ENCODE results near the gene CD83. TPM values are rescaled to one million over a fixed set of nuclear protein-coding genes. Genes with fewer than 3 reads are reported as not detected.

Gene CD83
- total RNA-seq, 1 experiment from 2014 or later, result 5.5 TPM

DNA sequence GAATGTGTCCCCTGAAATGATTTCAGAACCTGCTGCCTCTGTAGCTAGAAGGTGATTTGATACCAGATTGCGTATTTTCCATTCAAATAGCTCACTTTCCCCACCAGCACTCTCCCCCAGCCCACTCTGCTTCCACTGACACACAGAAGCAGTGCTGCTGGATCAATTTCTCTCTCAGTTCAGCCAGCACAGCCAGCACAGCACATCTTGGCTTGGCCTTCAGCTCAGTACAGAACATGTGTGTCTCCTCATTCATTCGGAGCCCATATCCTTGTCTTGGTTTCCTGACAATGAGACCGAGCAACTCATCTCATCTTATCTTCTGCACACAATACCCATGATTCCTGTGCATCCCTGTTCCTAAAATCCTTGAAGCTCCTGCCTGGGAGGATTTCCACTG is 33.8 kb upstream of the CD83 start (continued):
- TF ChIP-seq FOXJ3 (CRISPR knock-in tag; IDR thresholded peaks at IDR 0.05; ENCODE audit: borderline replicate concordance), result no peak
- no peak for TF ChIP-seq JUN (CRISPR knock-in tag; IDR thresholded peaks at IDR 0.05)
- no peak for TF ChIP-seq EMX1 (CRISPR knock-in tag; IDR thresholded peaks at IDR 0.05)
- no peak for TF ChIP-seq OVOL2 (CRISPR knock-in tag; IDR thresholded peaks at IDR 0.05; ENCODE audit: borderline replicate concordance)
- TF ChIP-seq, protein P1, sequence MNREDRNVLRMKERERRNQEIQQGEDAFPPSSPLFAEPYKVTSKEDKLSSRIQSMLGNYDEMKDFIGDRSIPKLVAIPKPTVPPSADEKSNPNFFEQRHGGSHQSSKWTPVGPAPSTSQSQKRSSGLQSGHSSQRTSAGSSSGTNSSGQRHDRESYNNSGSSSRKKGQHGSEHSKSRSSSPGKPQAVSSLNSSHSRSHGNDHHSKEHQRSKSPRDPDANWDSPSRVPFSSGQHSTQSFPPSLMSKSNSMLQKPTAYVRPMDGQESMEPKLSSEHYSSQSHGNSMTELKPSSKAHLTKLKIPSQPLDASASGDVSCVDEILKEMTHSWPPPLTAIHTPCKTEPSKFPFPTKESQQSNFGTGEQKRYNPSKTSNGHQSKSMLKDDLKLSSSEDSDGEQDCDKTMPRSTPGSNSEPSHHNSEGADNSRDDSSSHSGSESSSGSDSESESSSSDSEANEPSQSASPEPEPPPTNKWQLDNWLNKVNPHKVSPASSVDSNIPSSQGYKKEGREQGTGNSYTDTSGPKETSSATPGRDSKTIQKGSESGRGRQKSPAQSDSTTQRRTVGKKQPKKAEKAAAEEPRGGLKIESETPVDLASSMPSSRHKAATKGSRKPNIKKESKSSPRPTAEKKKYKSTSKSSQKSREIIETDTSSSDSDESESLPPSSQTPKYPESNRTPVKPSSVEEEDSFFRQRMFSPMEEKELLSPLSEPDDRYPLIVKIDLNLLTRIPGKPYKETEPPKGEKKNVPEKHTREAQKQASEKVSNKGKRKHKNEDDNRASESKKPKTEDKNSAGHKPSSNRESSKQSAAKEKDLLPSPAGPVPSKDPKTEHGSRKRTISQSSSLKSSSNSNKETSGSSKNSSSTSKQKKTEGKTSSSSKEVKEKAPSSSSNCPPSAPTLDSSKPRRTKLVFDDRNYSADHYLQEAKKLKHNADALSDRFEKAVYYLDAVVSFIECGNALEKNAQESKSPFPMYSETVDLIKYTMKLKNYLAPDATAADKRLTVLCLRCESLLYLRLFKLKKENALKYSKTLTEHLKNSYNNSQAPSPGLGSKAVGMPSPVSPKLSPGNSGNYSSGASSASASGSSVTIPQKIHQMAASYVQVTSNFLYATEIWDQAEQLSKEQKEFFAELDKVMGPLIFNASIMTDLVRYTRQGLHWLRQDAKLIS (CRISPR knock-in tag; IDR thresholded peaks at IDR 0.05; ENCODE audit: borderline replicate concordance), result no peak
- TF ChIP-seq, protein P2, sequence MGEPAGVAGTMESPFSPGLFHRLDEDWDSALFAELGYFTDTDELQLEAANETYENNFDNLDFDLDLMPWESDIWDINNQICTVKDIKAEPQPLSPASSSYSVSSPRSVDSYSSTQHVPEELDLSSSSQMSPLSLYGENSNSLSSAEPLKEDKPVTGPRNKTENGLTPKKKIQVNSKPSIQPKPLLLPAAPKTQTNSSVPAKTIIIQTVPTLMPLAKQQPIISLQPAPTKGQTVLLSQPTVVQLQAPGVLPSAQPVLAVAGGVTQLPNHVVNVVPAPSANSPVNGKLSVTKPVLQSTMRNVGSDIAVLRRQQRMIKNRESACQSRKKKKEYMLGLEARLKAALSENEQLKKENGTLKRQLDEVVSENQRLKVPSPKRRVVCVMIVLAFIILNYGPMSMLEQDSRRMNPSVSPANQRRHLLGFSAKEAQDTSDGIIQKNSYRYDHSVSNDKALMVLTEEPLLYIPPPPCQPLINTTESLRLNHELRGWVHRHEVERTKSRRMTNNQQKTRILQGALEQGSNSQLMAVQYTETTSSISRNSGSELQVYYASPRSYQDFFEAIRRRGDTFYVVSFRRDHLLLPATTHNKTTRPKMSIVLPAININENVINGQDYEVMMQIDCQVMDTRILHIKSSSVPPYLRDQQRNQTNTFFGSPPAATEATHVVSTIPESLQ (CRISPR knock-in tag; IDR thresholded peaks at IDR 0.05), result no peak

DNA sequence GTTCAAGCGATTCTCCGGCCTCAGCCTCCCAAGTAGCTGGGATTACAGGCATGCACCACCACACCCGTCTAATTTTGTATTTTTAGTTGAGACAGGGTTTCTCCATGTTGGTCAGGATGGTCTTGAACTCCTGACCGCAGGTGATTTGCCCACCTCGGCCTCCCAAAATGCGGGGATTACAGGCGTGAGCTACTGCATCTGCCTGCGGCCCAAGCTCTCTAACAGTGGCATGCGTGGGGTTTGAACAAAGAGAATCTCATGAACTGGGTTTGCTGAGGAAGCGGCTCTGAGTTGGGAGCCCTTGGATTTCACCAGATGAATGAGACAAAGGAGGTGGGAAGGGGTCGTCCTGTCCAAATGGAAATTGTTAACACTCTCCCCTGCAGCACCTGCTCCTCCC is 33.2 kb upstream of the CD83 start:
- ChIA-PET CTCF (interaction anchor here (2.4 to 2.7 kb wide), 2 partner anchors 18 to 176 kb away, joined by 10 to 14 read pairs; no protein-coding TSS in a partner anchor), POLR2A (no interaction called here)
- TF ChIP-seq, protein P1 (CRISPR knock-in tag; IDR thresholded peaks at IDR 0.05; ENCODE audit: borderline replicate concordance), result no peak
- no peak for TF ChIP-seq FOXJ3 (CRISPR knock-in tag; IDR thresholded peaks at IDR 0.05; ENCODE audit: borderline replicate concordance)
- TF ChIP-seq, protein P3, sequence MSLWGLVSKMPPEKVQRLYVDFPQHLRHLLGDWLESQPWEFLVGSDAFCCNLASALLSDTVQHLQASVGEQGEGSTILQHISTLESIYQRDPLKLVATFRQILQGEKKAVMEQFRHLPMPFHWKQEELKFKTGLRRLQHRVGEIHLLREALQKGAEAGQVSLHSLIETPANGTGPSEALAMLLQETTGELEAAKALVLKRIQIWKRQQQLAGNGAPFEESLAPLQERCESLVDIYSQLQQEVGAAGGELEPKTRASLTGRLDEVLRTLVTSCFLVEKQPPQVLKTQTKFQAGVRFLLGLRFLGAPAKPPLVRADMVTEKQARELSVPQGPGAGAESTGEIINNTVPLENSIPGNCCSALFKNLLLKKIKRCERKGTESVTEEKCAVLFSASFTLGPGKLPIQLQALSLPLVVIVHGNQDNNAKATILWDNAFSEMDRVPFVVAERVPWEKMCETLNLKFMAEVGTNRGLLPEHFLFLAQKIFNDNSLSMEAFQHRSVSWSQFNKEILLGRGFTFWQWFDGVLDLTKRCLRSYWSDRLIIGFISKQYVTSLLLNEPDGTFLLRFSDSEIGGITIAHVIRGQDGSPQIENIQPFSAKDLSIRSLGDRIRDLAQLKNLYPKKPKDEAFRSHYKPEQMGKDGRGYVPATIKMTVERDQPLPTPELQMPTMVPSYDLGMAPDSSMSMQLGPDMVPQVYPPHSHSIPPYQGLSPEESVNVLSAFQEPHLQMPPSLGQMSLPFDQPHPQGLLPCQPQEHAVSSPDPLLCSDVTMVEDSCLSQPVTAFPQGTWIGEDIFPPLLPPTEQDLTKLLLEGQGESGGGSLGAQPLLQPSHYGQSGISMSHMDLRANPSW (CRISPR knock-in tag; conservative IDR thresholded peaks at IDR 0.05; ENCODE audit: low read depth), result no peak
- TF ChIP-seq SP1 (CRISPR knock-in tag; conservative IDR thresholded peaks at IDR 0.05), result no peak
- TF ChIP-seq, protein P4, sequence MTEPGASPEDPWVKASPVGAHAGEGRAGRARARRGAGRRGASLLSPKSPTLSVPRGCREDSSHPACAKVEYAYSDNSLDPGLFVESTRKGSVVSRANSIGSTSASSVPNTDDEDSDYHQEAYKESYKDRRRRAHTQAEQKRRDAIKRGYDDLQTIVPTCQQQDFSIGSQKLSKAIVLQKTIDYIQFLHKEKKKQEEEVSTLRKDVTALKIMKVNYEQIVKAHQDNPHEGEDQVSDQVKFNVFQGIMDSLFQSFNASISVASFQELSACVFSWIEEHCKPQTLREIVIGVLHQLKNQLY (CRISPR knock-in tag; IDR thresholded peaks at IDR 0.05), result no peak
- no peak for TF ChIP-seq CBFB (CRISPR knock-in tag; IDR thresholded peaks at IDR 0.05; ENCODE audit: low read depth)
- TF ChIP-seq, protein P5, sequence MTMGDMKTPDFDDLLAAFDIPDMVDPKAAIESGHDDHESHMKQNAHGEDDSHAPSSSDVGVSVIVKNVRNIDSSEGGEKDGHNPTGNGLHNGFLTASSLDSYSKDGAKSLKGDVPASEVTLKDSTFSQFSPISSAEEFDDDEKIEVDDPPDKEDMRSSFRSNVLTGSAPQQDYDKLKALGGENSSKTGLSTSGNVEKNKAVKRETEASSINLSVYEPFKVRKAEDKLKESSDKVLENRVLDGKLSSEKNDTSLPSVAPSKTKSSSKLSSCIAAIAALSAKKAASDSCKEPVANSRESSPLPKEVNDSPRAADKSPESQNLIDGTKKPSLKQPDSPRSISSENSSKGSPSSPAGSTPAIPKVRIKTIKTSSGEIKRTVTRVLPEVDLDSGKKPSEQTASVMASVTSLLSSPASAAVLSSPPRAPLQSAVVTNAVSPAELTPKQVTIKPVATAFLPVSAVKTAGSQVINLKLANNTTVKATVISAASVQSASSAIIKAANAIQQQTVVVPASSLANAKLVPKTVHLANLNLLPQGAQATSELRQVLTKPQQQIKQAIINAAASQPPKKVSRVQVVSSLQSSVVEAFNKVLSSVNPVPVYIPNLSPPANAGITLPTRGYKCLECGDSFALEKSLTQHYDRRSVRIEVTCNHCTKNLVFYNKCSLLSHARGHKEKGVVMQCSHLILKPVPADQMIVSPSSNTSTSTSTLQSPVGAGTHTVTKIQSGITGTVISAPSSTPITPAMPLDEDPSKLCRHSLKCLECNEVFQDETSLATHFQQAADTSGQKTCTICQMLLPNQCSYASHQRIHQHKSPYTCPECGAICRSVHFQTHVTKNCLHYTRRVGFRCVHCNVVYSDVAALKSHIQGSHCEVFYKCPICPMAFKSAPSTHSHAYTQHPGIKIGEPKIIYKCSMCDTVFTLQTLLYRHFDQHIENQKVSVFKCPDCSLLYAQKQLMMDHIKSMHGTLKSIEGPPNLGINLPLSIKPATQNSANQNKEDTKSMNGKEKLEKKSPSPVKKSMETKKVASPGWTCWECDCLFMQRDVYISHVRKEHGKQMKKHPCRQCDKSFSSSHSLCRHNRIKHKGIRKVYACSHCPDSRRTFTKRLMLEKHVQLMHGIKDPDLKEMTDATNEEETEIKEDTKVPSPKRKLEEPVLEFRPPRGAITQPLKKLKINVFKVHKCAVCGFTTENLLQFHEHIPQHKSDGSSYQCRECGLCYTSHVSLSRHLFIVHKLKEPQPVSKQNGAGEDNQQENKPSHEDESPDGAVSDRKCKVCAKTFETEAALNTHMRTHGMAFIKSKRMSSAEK (CRISPR knock-in tag; IDR thresholded peaks at IDR 0.05; ENCODE audit: borderline replicate concordance), result no peak
- TF ChIP-seq, protein P6, sequence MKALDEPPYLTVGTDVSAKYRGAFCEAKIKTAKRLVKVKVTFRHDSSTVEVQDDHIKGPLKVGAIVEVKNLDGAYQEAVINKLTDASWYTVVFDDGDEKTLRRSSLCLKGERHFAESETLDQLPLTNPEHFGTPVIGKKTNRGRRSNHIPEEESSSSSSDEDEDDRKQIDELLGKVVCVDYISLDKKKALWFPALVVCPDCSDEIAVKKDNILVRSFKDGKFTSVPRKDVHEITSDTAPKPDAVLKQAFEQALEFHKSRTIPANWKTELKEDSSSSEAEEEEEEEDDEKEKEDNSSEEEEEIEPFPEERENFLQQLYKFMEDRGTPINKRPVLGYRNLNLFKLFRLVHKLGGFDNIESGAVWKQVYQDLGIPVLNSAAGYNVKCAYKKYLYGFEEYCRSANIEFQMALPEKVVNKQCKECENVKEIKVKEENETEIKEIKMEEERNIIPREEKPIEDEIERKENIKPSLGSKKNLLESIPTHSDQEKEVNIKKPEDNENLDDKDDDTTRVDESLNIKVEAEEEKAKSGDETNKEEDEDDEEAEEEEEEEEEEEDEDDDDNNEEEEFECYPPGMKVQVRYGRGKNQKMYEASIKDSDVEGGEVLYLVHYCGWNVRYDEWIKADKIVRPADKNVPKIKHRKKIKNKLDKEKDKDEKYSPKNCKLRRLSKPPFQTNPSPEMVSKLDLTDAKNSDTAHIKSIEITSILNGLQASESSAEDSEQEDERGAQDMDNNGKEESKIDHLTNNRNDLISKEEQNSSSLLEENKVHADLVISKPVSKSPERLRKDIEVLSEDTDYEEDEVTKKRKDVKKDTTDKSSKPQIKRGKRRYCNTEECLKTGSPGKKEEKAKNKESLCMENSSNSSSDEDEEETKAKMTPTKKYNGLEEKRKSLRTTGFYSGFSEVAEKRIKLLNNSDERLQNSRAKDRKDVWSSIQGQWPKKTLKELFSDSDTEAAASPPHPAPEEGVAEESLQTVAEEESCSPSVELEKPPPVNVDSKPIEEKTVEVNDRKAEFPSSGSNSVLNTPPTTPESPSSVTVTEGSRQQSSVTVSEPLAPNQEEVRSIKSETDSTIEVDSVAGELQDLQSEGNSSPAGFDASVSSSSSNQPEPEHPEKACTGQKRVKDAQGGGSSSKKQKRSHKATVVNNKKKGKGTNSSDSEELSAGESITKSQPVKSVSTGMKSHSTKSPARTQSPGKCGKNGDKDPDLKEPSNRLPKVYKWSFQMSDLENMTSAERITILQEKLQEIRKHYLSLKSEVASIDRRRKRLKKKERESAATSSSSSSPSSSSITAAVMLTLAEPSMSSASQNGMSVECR (CRISPR knock-in tag; IDR thresholded peaks at IDR 0.05; ENCODE audit: borderline replicate concordance), result no peak
- Mint-ChIP-seq H3K27ac (no peak overlapping the region), H3K36me3 (no peaks in the 10 kb centered on the region), H3K4me3 (no peak overlapping the region), H3K4me1 (peaks cover 26% of the 10 kb centered on the region), H3K27me3 (ENCODE audit: low read depth) (no peaks in the 10 kb centered on the region; the same call in 1 of the 2 replicates), H3K9me3 (no peaks in the 10 kb centered on the region)
- ATAC-seq (no peak), DNase-seq (ENCODE audit: low spot score) (no peak)

Measured in WTC11 (cell line).